ENCODE results near the gene DAB2IP.

The DAB2IP gene

DNA sequence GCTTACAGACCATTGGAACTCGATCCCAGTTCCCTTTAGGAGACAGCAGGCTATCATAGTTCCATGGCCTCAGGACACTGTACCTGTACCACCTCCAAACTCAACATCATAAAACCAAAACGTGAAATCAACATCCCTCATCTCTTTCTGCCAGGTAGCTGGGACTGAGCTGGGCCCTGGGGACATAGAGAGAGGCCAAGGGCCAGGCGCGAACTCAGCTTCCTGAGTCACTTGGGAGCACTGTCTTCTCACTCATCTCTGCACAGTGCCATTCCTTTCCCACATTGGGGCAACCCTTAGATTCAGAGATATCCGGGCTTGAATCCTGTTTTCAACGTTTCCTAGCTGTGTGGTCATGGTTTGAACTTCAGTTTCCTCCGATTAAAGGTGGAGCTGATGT, 12.2 kb downstream of the DAB2IP start:
- no peak for DNase-seq (ENCODE audit: low read depth)

DNA sequence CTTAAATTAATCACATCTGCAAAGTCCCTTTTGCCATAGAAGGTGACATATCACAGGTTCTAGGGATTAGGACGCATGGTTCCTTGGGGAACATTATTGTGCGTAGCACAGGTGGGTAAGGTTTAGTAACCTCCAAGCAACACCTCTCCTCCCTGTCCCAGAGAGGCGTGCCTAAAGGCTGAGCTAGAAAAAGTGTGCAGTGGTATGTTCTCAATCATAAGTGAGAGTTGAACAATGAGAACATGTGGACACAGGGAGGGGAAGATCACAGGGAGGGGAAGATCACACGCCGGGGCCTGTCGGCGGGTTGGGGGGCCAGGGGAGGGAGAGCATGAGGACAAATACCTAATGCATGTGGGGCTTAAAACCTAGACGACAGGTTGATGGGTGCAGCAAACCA, 14.9 kb downstream of the DAB2IP start:
- no peak for DNase-seq (ENCODE audit: low read depth)

- no peak for DNase-seq (ENCODE audit: low read depth)
These were observed 15.8 kb downstream of the DAB2IP start for GRCh38 chr9:121667214-121667613.

GRCh38 chr9:121667890-121668289, 16.5 kb downstream of the DAB2IP start:
- no peak for DNase-seq (ENCODE audit: low read depth)

DNA sequence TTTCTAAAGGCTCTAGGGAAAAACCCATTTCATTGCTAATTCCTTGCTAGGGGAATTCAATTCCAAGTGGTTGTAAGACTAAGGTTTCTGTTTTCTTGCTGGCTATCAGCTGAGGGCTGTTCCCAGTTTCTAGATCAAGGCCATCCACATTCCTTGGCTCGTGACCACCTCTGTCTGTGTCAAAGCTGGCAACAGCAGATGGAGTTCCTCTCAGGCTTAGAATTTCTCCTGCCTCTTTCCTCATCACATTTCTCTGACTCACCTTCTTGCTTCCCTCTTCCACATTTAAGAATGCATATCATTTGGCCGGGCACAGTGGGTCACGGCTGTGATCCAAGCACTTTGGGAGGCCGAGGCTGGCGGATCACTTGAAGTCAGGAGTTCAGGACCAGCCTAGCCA, 19.0 kb downstream of the DAB2IP start:
- DNase-seq (ENCODE audit: low read depth) = no peak

GRCh38 chr9:121671612-121672155, 20.2 kb downstream of the DAB2IP start:
- DNase-seq (ENCODE audit: low read depth) = no peak

- no peak for DNase-seq (ENCODE audit: low read depth)
These were observed 20.8 kb downstream of the DAB2IP start for GRCh38 chr9:121672213-121672612.

DNA sequence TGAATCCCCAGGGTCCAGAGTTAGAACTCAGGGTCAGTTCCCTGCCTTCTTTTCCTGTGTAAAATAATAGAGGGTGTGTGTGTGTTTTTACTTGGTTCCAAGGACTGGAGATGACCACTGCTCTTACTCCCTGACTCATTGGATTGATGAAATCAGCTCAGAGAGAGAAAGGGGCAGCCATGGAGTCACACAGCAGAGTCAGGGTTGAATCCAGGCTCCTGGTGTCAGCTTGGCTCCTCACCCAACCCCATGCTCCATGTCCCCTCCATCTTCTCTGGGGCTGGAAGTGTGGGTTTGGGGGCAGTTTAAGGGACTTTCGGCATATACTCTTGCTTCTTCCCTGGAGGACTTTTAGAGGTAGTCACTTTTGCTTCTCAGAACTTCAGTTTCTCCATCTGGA, 21.6 kb downstream of the DAB2IP start:
- DNase-seq (ENCODE audit: low read depth) = no peak

GRCh38 chr9:121673576-121673975, 22.1 kb downstream of the DAB2IP start:
- no peak for DNase-seq (ENCODE audit: low read depth)

DNA sequence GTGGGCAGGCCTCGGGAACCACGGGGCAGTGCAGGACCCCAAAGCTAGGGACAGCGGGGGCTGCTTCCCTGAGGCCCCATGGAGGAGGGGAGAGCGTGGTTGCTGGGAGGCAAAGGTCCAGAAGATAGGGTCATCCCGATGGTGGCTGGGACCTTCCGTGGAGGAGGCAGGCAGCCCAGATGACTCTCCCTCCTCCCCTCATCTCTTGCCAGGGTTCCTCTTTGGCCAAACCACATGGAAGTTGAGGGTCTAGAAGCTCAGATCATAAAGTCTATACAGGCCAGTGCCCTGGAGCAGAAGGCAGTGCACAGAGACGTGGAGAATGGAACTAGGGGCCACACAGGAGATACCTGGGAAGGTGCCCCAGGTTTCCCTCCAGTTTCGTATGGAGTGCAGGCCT, 22.6 kb downstream of the DAB2IP start:
- no peak for DNase-seq (ENCODE audit: low read depth)

DNA sequence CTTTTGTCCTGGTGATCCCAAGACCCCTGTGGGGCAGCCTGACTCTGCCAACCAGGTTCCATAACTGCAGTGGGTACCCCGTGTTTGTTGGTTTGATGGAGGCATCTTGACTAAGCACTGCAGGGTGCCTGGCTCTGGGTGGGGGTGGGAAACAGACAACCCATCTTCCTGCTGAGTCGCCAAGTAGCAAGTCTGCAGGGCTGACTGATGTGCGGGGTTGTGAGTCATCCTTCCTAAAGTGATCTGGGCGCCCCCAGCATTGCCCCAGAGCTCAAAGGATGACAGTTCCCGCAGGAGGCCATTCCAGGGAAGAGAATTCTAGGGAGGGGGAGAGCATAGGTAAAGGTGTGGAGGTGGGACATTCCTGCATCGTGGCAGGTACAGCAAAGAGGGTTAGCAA, 23.5 kb downstream of the DAB2IP start:
- no peak for DNase-seq (ENCODE audit: low read depth)

- DNase-seq (ENCODE audit: low read depth) = no peak
These were observed 23.9 kb downstream of the DAB2IP start for GRCh38 chr9:121675381-121675780.

- DNase-seq (ENCODE audit: low read depth) = no peak
These were observed 24.8 kb downstream of the DAB2IP start for GRCh38 chr9:121675969-121676822.

GRCh38 chr9:121676926-121677325, 25.5 kb downstream of the DAB2IP start:
- no peak for DNase-seq (ENCODE audit: low read depth)

DNA sequence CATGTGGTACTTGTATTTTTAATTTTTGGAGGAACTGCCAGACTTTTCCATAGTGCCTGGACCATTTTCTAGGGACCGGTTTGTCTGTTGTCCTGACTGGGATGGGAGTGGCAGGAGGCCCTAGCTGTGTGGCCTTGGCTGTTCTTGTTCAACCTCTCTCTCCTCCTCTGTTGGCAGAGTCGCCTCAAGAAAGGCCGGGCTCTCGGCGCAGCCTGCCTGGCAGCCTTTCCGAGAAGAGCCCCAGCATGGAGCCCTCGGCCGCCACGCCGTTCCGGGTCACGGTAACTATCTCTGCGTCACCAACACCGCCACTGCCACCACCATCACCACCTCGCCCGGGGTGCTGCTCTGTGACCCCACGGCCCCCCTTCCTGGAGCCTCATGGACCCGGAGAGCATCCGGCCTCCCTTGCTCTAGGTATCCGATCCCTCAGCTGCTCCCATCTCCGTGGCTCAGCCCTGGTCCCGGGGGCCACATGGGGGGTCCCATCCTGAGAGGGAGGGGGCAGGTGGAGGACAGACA, 27.1 kb downstream of the DAB2IP start:
- DNase-seq (ENCODE audit: low read depth) = no peak

DNA sequence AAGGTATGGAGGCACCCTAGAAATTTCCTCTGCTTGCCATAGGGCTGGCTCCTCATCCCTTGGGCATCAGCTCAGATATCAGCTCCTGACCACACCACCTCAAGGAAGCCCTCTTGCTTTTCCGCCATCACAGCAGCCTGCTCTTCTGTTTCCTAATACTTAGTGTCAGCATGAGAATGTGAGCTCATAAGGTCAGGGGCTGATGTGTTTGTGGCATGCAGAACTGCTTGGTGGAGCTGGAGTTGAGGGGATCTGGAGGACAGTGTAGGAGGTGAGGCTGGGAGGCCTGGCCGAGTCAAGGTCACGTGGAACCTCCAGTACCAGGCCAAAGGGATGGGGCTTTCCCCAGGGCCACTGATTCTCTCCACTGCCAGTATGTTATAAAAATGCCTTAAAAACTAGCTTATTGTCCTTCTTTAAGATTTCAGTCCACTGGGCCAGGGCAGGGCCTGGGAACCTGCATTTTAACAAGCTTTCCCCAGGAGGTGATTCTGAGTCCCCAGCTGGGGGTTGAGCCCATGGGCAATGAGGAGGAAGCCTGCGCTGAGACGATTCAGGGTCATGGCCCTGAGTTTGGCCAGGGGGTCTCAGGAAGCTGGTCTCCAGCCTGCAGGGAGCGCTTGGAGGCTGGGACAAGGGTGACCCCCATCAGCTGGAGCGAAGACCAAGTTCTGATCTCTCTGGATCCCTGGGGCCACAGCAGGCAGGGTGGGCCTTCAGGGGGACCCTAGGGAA, 28.6 kb downstream of the DAB2IP start:
- no peak for DNase-seq (ENCODE audit: low read depth)

GRCh38 chr9:121681404-121681803, 30.0 kb downstream of the DAB2IP start:
- DNase-seq (ENCODE audit: low read depth) = no peak

DNA sequence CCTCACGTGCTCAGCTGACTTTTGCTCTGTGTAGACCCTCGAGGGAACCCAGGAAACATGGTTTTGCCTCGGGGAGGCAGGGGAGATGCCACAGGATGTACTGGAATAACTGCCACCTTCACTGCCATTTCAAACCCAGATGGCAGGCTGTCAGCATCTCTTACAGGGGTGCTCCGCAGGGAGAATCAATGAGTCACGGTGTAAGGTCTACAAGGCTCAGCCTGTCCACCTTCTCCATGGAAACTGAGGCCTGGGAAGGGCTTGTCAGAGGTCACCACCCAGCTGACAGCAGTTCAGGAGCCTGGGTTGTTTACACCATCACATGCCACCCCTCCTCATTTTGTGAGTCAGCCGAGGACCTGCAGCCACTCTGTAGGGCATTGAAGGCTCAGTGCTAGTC, 30.8 kb downstream of the DAB2IP start:
- DNase-seq (ENCODE audit: low read depth) = no peak

DNA sequence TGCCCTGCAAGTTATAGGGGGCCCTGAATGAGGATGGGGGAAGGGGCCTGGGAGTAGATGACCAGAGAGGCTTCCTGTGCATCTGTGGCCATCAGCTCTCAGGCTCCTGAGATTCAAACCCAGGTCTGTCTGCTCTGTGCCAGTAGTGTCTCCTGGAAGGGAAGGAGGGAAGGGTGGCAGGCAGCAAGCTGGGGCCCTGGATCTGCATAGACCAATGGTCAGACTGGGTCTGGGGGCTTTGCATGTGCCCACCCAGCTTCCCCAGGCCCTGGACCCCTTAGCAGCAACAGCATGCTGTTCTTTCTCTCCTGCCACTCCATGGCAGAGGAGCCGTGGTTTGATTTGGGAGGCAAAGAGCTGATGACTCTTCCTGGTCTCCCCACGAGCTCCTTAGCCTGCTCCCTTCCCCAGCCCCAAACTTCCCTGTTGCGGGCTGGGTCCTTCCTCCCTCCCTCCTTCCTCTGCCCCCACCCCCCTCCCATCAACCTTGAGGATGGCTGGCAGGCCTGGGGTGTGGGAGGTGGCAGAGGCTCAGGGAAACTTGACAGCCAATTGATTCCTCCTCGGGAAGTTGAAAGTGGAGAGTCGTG, 31.6 kb downstream of the DAB2IP start:
- DNase-seq (ENCODE audit: low read depth) = no peak

- DNase-seq (ENCODE audit: low read depth) = no peak
These were observed 32.2 kb downstream of the DAB2IP start for GRCh38 chr9:121683652-121684051.

DNA sequence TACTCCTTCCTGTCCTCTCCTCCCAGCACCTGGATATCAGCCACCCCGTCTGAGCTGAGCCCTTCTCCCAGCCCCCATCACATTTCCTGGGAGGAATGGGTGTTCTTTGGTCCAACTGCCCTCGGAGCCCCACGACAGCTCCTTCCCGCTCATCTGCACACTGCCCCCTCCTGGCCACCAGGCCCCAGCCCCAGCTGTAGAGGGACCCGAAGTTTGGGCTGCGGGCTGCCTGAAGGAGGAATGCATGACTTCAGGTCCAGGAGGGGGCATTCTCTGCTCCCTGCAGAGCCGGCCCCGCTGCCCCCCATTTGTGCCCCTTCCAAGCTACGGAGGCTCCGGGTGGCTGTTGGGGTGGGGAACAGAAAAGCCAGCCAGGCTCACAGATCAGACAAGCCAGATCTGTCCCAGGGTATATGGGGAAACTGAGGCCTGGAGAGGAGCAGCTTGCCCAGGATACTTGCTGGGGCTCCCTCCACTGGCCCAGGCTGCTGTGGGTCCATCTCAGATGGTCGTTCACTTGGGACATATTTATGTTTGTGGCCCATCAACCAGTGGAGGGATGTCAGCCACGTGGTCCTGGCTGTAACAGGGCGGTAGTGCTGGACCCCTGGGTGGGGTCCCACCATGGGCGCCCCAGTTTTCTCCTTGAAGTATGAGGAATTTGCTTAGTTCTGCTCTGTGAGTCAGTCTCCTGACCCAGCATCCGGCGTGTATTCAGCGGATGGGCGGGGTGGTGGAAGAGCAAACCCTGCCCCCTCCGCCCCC, 33.1 kb downstream of the DAB2IP start:
- no peak for DNase-seq (ENCODE audit: low read depth)
